ENCODE data around the gene IL9. TPM values are rescaled to one million over a fixed set of nuclear protein-coding genes. Genes with fewer than 3 reads are reported as not detected.

The IL9 gene
- total and polyA plus RNA-seq, 10 of the 15 experiments (the other 5 are each of a cell fraction or from before 2014, with no cell fraction given), result not detected

GRCh38 chr5:135851915-135852845, 43.5 kb downstream of the IL9 start:
- DNase-seq (ENCODE audit: low read depth, low spot score) (no peak), FAIRE-seq (no peak), ATAC-seq (no peak)
- 53% methylated on average over 34 of the region's 34 CpGs for WGBS (ENCODE audit: insufficient coverage, insufficient replicate concordance, low lambda C conversion rate, missing lambda C conversion rate)
- Histone ChIP-seq H3K4me2 (ENCODE audit: control insufficient read depth, insufficient read depth) (no peak overlapping the region), H3K4me1 (ENCODE audit: control insufficient read depth, insufficient read depth, low read length) (no peaks in the 10 kb centered on the region), H3K9me3 (replicated peaks; ENCODE audit: control insufficient read depth, insufficient read depth, low read length) (no peaks in the 10 kb centered on the region), H3K27ac (ENCODE audit: control insufficient read depth, insufficient read depth) (no peak overlapping the region), H3K36me3 (ENCODE audit: control insufficient read depth in 2 of 2, insufficient read depth in 2 of 2, low read length in 1 of 2) (no peaks in the 10 kb centered on the region), H2AFZ (ENCODE audit: control insufficient read depth, low read depth, low read length) (no peak overlapping the region), H3K27me3 (replicated peaks in 1 of 2; ENCODE audit: control insufficient read depth in 2 of 2, insufficient read depth in 2 of 2, low read length in 1 of 2) (peaks cover 3 to 5% of the 10 kb centered on the region in 2 experiments; a peak in 3 of 4 replicates), H3K4me3 (no peak overlapping the region), H3K79me2 (ENCODE audit: control insufficient read depth, insufficient read depth, low read length) (no peaks in the 10 kb centered on the region), H4K20me1 (ENCODE audit: control insufficient read depth, insufficient read depth) (no peaks in the 10 kb centered on the region; the same call in 1 of the 2 replicates), H3K9ac (ENCODE audit: control insufficient read depth, insufficient read depth, low read length) (no peak overlapping the region)
- no TSS peak for BruUV-seq (replicated peaks)
- RAD21 ChIA-PET (ENCODE audit: unreplicated experiment), result no interaction called here
- CTCF ChIA-PET, result no interaction called here
- SMC1A ChIA-PET (ENCODE audit: uncharacterized antibody, unreplicated experiment), result no interaction called here
- in situ Hi-C loops (cut with MboI), result no loop called here
- POLR2A ChIA-PET, result no interaction called here
- intact Hi-C loops (cut with micrococcal nuclease; ENCODE audit: unreplicated experiment), result no loop called here
- no peak for TF ChIP-seq GABPA (IDR thresholded peaks at IDR 0.05; ENCODE audit: low read depth)
- TF ChIP-seq TAF1 (IDR thresholded peaks at IDR 0.05; ENCODE audit: borderline replicate concordance, low read depth, low read length), result no peak
- TF ChIP-seq JUND (IDR thresholded peaks at IDR 0.05; ENCODE audit: low read depth, low read length), result no peak
- TF ChIP-seq RB1 (IDR thresholded peaks at IDR 0.05; ENCODE audit: borderline replicate concordance), result no peak
- TF ChIP-seq IRF3 (IDR thresholded peaks at IDR 0.05), result no peak
- TF ChIP-seq ZNF622 (IDR thresholded peaks at IDR 0.05), result no peak
- TF ChIP-seq MAX (IDR thresholded peaks at IDR 0.05; ENCODE audit: low read depth, low read length), result no peak
- no peak for TF ChIP-seq HDAC6 (IDR thresholded peaks at IDR 0.05; ENCODE audit: unreplicated experiment)
- TF ChIP-seq BHLHE40 (IDR thresholded peaks at IDR 0.05; ENCODE audit: borderline replicate concordance in 1 of 2, low read depth in 2 of 2, low read length in 1 of 2), result no peak
- TF ChIP-seq ZBTB33 (IDR thresholded peaks at IDR 0.05), result no peak
- no peak for TF ChIP-seq KLF5 (IDR thresholded peaks at IDR 0.05; ENCODE audit: partially characterized antibody)
- TF ChIP-seq MEF2A (IDR thresholded peaks at IDR 0.05; ENCODE audit: insufficient read depth, low read depth, low read length), result no peak
- no peak for TF ChIP-seq USF2 (IDR thresholded peaks at IDR 0.05; ENCODE audit: borderline replicate concordance, low read depth, low read length)
- no peak for TF ChIP-seq HDAC2 (IDR thresholded peaks at IDR 0.05)
- no peak for TF ChIP-seq NR2C1 (IDR thresholded peaks at IDR 0.05)
- TF ChIP-seq SPI1 (IDR thresholded peaks at IDR 0.05; ENCODE audit: borderline replicate concordance, insufficient read depth, low read depth, low read length), result no peak
